RWPE2 (cell line): Measurements from ENCODE around the gene AHNAK.

ENCODE experiments used
- ATAC-seq: fragments of 200-7000 bp; cut with Tn5 transposase; 3 replicates; pipeline ENCODE4 v1.9.1; 2021; ENCODE audit warnings: low read depth
- DNase-seq: peaks from one replicate; pipeline ENCODE4 v3.0.0-alpha.2; 2020; ENCODE audit warnings: low spot score
- H3K27ac ChIP-seq: fragments of 450-650 bp; 2 replicates; pipeline ENCODE4 v1.5.1; 2017; ENCODE audit warnings: mild to moderate bottlenecking; ENCODE audit not compliant: poor library complexity, severe bottlenecking
- H3K27me3 ChIP-seq: fragments of 250-450 bp; sonication (Bioruptor Pico); 2 replicates; pipeline ENCODE4 v1.5.1; 2021; ENCODE audit warnings: mild to moderate bottlenecking, moderate library complexity; ENCODE audit not compliant: insufficient read depth, poor library complexity, severe bottlenecking
- H3K36me3 ChIP-seq: fragments of 250-450 bp; sonication (Bioruptor Pico); 2 replicates; pipeline ENCODE4 v1.5.1; 2020; ENCODE audit warnings: low read depth, mild to moderate bottlenecking, moderate library complexity
- H3K4me1 ChIP-seq: fragments of 250-450 bp; sonication (Bioruptor Pico); 2 replicates; pipeline ENCODE4 v1.5.1; 2021; ENCODE audit warnings: mild to moderate bottlenecking, moderate library complexity; ENCODE audit not compliant: insufficient read depth, poor library complexity, severe bottlenecking
- H3K4me3 ChIP-seq: fragments of 250-450 bp; sonication (Bioruptor Pico); 2 replicates; pipeline ENCODE4 v1.5.1; 2021; ENCODE audit warnings: mild to moderate bottlenecking, moderate library complexity; ENCODE audit not compliant: severe bottlenecking
- H3K9me3 ChIP-seq: fragments of 250-450 bp; sonication (Bioruptor Pico); 2 replicates; pipeline ENCODE4 v1.5.1; 2021; ENCODE audit warnings: mild to moderate bottlenecking, moderate library complexity; ENCODE audit not compliant: severe bottlenecking
- TF ChIP-seq, protein P1 (sequence below): fragments of 450-650 bp; IDR thresholded peaks from one replicate; pipeline ENCODE4 v1.5.1; 2017; ENCODE audit warnings: mild to moderate bottlenecking, moderate library complexity; ENCODE audit not compliant: poor library complexity, severe bottlenecking

Gene AHNAK

DNA sequence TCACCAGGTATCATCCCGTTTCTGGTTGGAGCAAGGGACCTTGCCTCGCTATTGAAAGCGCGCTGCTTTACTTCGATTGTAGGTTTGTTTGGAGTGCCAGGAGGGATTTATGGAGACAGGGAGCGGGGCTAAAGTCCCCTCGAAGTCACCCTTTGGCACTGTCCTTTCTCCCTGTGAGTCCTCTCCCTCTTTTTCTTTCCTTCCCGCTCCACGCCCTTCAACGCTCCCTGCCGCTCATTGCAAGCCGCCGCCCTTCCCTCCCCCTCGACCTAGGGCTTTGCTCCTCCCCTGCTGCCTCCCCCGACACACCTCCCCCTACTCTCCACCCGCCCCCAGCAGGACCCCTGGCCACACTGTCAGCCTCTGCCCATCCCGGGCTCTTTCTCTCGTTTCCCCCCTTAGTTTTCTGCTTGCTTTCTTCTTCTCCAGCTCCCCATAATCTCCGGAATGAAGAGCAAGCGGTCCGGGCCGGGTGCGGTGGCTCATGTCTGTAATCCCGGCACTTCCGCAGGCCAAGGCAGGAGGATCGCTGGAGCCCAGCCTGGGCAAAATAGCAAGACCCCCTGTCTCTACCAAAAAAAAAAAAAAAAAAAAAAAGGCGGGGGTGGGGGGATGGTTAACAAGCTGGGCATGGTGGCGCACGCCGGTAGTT is 41.0 kb downstream of the AHNAK start:
- H3K4me3 ChIP-seq: no peak overlapping the region
- H3K9me3 ChIP-seq: no peaks in the 10 kb centered on the region
- TF ChIP-seq, protein P1, sequence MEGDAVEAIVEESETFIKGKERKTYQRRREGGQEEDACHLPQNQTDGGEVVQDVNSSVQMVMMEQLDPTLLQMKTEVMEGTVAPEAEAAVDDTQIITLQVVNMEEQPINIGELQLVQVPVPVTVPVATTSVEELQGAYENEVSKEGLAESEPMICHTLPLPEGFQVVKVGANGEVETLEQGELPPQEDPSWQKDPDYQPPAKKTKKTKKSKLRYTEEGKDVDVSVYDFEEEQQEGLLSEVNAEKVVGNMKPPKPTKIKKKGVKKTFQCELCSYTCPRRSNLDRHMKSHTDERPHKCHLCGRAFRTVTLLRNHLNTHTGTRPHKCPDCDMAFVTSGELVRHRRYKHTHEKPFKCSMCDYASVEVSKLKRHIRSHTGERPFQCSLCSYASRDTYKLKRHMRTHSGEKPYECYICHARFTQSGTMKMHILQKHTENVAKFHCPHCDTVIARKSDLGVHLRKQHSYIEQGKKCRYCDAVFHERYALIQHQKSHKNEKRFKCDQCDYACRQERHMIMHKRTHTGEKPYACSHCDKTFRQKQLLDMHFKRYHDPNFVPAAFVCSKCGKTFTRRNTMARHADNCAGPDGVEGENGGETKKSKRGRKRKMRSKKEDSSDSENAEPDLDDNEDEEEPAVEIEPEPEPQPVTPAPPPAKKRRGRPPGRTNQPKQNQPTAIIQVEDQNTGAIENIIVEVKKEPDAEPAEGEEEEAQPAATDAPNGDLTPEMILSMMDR: no peak
- no peaks in the 10 kb centered on the region for H3K27me3 ChIP-seq
- no peak for DNase-seq
- H3K4me1 ChIP-seq: peaks cover 24% of the 10 kb centered on the region
- ATAC-seq: no peak
- H3K36me3 ChIP-seq: no peaks in the 10 kb centered on the region; the same call in 1 of the 2 replicates
- H3K27ac ChIP-seq: no peak overlapping the region

DNA sequence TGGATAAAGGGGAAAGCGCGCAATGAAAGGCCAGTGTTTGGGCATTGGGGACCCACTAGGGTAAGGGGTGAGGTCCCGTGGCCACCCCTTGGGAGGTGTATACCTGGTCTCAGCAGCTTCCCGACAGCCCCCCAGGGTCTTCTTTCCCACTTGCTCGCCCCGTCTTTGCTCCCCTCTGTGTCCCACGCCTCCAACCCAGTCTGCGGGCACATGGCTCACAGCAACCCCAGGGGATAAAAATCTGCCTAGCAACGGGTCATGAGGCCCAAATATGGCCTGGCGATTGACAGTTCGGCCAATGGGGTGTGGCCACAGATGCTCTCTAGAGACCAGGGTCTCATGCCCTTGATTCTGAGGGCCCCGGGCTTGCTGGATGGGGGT is 41.6 kb downstream of the AHNAK start:
- H3K4me1 ChIP-seq: peaks cover 23% of the 10 kb centered on the region
- TF ChIP-seq, protein P1: no peak
- H3K27ac ChIP-seq: no peak overlapping the region
- no peak for ATAC-seq
- H3K27me3 ChIP-seq: no peaks in the 10 kb centered on the region
- no peaks in the 10 kb centered on the region for H3K9me3 ChIP-seq
- no peak overlapping the region for H3K4me3 ChIP-seq
- DNase-seq: no peak
- no peaks in the 10 kb centered on the region; the same call in 1 of the 2 replicates for H3K36me3 ChIP-seq

DNA sequence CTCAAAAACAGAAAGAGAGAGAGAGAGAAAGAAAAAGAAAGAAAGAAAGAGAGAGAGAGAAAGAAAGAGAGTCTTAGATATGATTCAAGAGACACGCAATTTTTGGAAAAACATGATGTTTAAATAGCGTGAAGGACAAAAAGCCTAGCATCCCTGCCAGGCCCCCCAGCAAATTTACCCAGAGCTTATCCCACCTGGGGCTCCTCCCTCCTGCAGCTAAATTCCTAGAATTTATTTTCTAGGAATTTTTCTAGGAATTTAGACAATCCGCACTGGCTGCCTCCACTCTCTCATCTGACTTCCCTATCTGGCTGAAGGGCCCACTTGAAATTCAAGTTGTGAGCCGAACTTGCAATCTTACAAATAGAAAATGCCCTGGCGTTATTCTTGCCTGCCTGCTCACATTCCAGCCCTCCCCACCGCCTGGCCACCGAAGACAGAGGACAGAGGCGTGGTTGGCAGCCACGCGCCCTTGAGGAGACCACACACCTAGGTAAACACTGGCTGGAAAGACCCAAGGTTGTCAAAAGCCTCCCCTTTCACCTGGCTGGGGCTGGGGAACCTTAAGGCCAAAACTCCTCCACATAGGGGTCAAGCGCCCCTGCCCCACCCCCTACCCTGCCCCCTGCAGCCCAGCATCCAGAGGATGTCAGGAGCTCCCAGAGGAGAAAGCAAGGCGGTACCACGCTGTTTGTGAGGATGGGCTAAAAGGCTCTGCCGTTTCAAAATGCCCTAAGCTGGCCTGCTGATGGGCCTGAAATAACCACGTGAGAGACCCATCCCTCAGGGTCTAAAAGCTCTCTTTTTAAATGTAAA is 42.2 kb downstream of the AHNAK start:
- no peak overlapping the region for H3K4me3 ChIP-seq
- DNase-seq (no peak), ATAC-seq (no peak)
- TF ChIP-seq, protein P1: no peak
- no peaks in the 10 kb centered on the region for H3K9me3 ChIP-seq
- no peaks in the 10 kb centered on the region for H3K27me3 ChIP-seq
- no peaks in the 10 kb centered on the region; the same call in 1 of the 2 replicates for H3K36me3 ChIP-seq
- H3K27ac ChIP-seq: no peak overlapping the region
- peaks cover 23% of the 10 kb centered on the region for H3K4me1 ChIP-seq

DNA sequence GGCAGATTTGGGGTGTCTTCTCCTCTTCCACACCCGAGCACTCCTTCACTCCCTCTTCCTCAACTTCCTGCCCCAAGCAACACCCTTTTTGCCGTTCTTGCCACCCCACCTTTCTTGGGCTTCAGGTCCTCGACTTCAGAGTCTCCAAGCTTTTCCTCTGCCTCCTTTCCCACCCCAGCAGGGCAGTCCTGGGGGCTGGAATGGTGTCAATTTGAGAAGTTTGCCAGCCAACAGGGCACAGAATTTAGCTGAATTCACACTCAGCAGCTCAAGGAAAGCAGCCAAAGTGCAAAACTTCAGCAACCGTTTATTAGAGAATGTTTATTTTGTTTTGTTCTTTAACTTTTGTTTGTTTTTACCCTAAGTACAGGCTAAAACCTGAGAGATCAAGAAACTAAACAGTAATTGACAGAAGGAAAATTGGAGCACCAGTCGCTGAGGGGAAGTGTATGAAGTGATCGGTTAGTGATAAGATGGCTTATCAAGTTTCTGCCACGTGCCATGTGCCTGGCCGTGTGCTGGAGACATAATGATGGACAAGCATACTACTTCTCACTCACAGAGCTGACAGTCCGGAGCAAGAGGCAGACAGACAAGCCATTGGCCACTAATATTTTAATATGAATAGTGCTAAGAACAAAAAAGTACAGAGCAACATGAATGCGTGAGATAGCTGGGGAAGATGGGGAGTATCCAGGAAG is 44.4 kb downstream of the AHNAK start:
- Histone ChIP-seq H3K36me3 (peaks cover 4% of the 10 kb centered on the region; the same call in 1 of the 2 replicates), H3K27ac (peak overlapping the region; percentile 95), H3K4me1 (peaks cover 33% of the 10 kb centered on the region), H3K27me3 (no peaks in the 10 kb centered on the region), H3K9me3 (no peaks in the 10 kb centered on the region), H3K4me3 (no peak overlapping the region)
- TF ChIP-seq, protein P1: no peak
- ATAC-seq (no peak), DNase-seq (no peak)
